ENCODE measurements around the gene AFF3. TPM values are rescaled to one million over a fixed set of nuclear protein-coding genes. Genes with fewer than 3 reads are reported as not detected.

AFF3 gene
- total RNA-seq, 1 experiment from 2014 or later, result not detected

- intact Hi-C loops (cut with micrococcal nuclease; ENCODE audit: unreplicated experiment), result no loop called here
- ChIA-PET CTCF (no interaction called here), POLR2A (ENCODE audit: unreplicated experiment) (no interaction called here)
- Histone ChIP-seq H3K36me3 (ENCODE audit: low read depth) (no peaks in the 10 kb centered on the region), H2AFZ (no peak overlapping the region), H3K79me2 (ENCODE audit: low read depth) (no peaks in the 10 kb centered on the region), H4K20me1 (ENCODE audit: insufficient read depth) (no peaks in the 10 kb centered on the region), H3K9me3 (ENCODE audit: insufficient read depth, low read depth) (no peaks in the 10 kb centered on the region), H3K4me3 (no peak overlapping the region), H3K4me1 (replicated peaks; ENCODE audit: insufficient read depth) (no peaks in the 10 kb centered on the region), H3K9me2 (ENCODE audit: insufficient read depth) (no peaks in the 10 kb centered on the region), H3F3A (ENCODE audit: insufficient read depth, low read depth) (no peaks in the 10 kb centered on the region), H3K27me3 (ENCODE audit: insufficient read depth, low read depth) (peaks cover 44% of the 10 kb centered on the region), H3K27ac (no peak overlapping the region), H3K4me2 (no peak overlapping the region)
- TF ChIP-seq, protein P1, sequence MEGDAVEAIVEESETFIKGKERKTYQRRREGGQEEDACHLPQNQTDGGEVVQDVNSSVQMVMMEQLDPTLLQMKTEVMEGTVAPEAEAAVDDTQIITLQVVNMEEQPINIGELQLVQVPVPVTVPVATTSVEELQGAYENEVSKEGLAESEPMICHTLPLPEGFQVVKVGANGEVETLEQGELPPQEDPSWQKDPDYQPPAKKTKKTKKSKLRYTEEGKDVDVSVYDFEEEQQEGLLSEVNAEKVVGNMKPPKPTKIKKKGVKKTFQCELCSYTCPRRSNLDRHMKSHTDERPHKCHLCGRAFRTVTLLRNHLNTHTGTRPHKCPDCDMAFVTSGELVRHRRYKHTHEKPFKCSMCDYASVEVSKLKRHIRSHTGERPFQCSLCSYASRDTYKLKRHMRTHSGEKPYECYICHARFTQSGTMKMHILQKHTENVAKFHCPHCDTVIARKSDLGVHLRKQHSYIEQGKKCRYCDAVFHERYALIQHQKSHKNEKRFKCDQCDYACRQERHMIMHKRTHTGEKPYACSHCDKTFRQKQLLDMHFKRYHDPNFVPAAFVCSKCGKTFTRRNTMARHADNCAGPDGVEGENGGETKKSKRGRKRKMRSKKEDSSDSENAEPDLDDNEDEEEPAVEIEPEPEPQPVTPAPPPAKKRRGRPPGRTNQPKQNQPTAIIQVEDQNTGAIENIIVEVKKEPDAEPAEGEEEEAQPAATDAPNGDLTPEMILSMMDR (conservative IDR thresholded peaks at IDR 0.05), result no peak
- TF ChIP-seq EZH2 (IDR thresholded peaks at IDR 0.05; ENCODE audit: low read depth), result no peak
- DNase-seq, result no peak
- no TSS peak for BruUV-seq (replicated peaks)
Measured at GRCh38 chr2:100017633-100018032, 124.8 kb downstream of the AFF3 start.

GRCh38 chr2:100016756-100017155, 125.6 kb downstream of the AFF3 start:
- ChIA-PET POLR2A (ENCODE audit: unreplicated experiment) (no interaction called here), CTCF (no interaction called here)
- Histone ChIP-seq H3K4me3 (no peak overlapping the region), H2AFZ (no peak overlapping the region), H4K20me1 (ENCODE audit: insufficient read depth) (no peaks in the 10 kb centered on the region), H3K36me3 (ENCODE audit: low read depth) (no peaks in the 10 kb centered on the region), H3K27me3 (ENCODE audit: insufficient read depth, low read depth) (peaks cover 47% of the 10 kb centered on the region), H3K9me2 (ENCODE audit: insufficient read depth) (no peaks in the 10 kb centered on the region), H3K27ac (no peak overlapping the region), H3K4me1 (replicated peaks; ENCODE audit: insufficient read depth) (no peaks in the 10 kb centered on the region), H3K79me2 (ENCODE audit: low read depth) (no peaks in the 10 kb centered on the region), H3F3A (ENCODE audit: insufficient read depth, low read depth) (no peaks in the 10 kb centered on the region), H3K9me3 (ENCODE audit: insufficient read depth, low read depth) (no peaks in the 10 kb centered on the region), H3K4me2 (no peak overlapping the region)
- BruUV-seq (replicated peaks), result no TSS peak
- no peak for TF ChIP-seq EZH2 (IDR thresholded peaks at IDR 0.05; ENCODE audit: low read depth)
- TF ChIP-seq, protein P1 (conservative IDR thresholded peaks at IDR 0.05), result no peak
- DNase-seq, result no peak
- intact Hi-C loops (cut with micrococcal nuclease; ENCODE audit: unreplicated experiment), result no loop called here

- intact Hi-C loops (cut with micrococcal nuclease; ENCODE audit: unreplicated experiment), result no loop called here
- Histone ChIP-seq H3K4me2 (no peak overlapping the region), H3K27me3 (ENCODE audit: insufficient read depth, low read depth) (peaks cover 51% of the 10 kb centered on the region), H4K20me1 (ENCODE audit: insufficient read depth) (no peaks in the 10 kb centered on the region), H3K9me2 (ENCODE audit: insufficient read depth) (no peaks in the 10 kb centered on the region), H3F3A (ENCODE audit: insufficient read depth, low read depth) (no peaks in the 10 kb centered on the region), H3K4me3 (no peak overlapping the region), H3K27ac (no peak overlapping the region), H2AFZ (no peak overlapping the region), H3K4me1 (replicated peaks; ENCODE audit: insufficient read depth) (no peaks in the 10 kb centered on the region), H3K79me2 (ENCODE audit: low read depth) (no peaks in the 10 kb centered on the region), H3K9me3 (ENCODE audit: insufficient read depth, low read depth) (no peaks in the 10 kb centered on the region), H3K36me3 (ENCODE audit: low read depth) (no peaks in the 10 kb centered on the region)
- DNase-seq, result no peak
- POLR2A ChIA-PET (ENCODE audit: unreplicated experiment), result no interaction called here
- CTCF ChIA-PET, result no interaction called here
- TF ChIP-seq, protein P1 (conservative IDR thresholded peaks at IDR 0.05), result no peak
- no peak for TF ChIP-seq EZH2 (IDR thresholded peaks at IDR 0.05; ENCODE audit: low read depth)
- BruUV-seq (replicated peaks), result no TSS peak
Measured at GRCh38 chr2:100015849-100016248, 126.5 kb downstream of the AFF3 start.

All from PC-9 (cell line).